ENCODE measurements around the gene CEP164. TPM values are rescaled to one million over a fixed set of nuclear protein-coding genes. Genes with fewer than 3 reads are reported as not detected.

CEP164 gene
- total RNA-seq, 1 donor from 2014 or later, result 28.8 TPM

- DNase-seq (ENCODE audit: low read depth), result no peak
- H3K36me3 ChIP-seq (ENCODE audit: control insufficient read depth, insufficient read depth, low read length), result no peaks in the 10 kb centered on the region
- no peak for TF ChIP-seq CTCF (IDR thresholded peaks at IDR 0.05; ENCODE audit: insufficient read depth, low read length, poor library complexity, severe bottlenecking)
- H3K4me3 ChIP-seq (ENCODE audit: low read depth, low read length), result no peak overlapping the region
- H3K27me3 ChIP-seq (ENCODE audit: control insufficient read depth, insufficient read depth, low read length), result peaks cover 27% of the 10 kb centered on the region
Observed at GRCh38 chr11:117441146-117441975, 113.7 kb downstream of the CEP164 start.

GRCh38 chr11:117442049-117442868 is 114.6 kb downstream of the CEP164 start:
- DNase-seq (ENCODE audit: low read depth), result no peak
- no peak for TF ChIP-seq CTCF (IDR thresholded peaks at IDR 0.05; ENCODE audit: insufficient read depth, low read length, poor library complexity, severe bottlenecking)
- Histone ChIP-seq H3K4me3 (ENCODE audit: low read depth, low read length) (no peak overlapping the region), H3K27me3 (ENCODE audit: control insufficient read depth, insufficient read depth, low read length) (peaks cover 23% of the 10 kb centered on the region), H3K36me3 (ENCODE audit: control insufficient read depth, insufficient read depth, low read length) (no peaks in the 10 kb centered on the region)

- DNase-seq (ENCODE audit: low read depth), result no peak
- no peak overlapping the region for H3K4me3 ChIP-seq (ENCODE audit: low read depth, low read length)
- no peak for TF ChIP-seq CTCF (IDR thresholded peaks at IDR 0.05; ENCODE audit: insufficient read depth, low read length, poor library complexity, severe bottlenecking)
- no peaks in the 10 kb centered on the region for H3K36me3 ChIP-seq (ENCODE audit: control insufficient read depth, insufficient read depth, low read length)
- H3K27me3 ChIP-seq (ENCODE audit: control insufficient read depth, insufficient read depth, low read length), result peaks cover 23% of the 10 kb centered on the region
Observed at GRCh38 chr11:117442869-117443239, 115.2 kb downstream of the CEP164 start.

GRCh38 chr11:117443266-117444186 is 115.9 kb downstream of the CEP164 start:
- no peaks in the 10 kb centered on the region for H3K36me3 ChIP-seq (ENCODE audit: control insufficient read depth, insufficient read depth, low read length)
- H3K27me3 ChIP-seq (ENCODE audit: control insufficient read depth, insufficient read depth, low read length), result peaks cover 27% of the 10 kb centered on the region
- TF ChIP-seq CTCF (IDR thresholded peaks at IDR 0.05; ENCODE audit: insufficient read depth, low read length, poor library complexity, severe bottlenecking), result peak; percentile 92
- no peak overlapping the region for H3K4me3 ChIP-seq (ENCODE audit: low read depth, low read length)
- no peak for DNase-seq (ENCODE audit: low read depth)

GRCh38 chr11:117444256-117444655 is 116.6 kb downstream of the CEP164 start:
- TF ChIP-seq CTCF (IDR thresholded peaks at IDR 0.05; ENCODE audit: insufficient read depth, low read length, poor library complexity, severe bottlenecking), result no peak
- peaks cover 27% of the 10 kb centered on the region for H3K27me3 ChIP-seq (ENCODE audit: control insufficient read depth, insufficient read depth, low read length)
- no peak for DNase-seq (ENCODE audit: low read depth)
- no peak overlapping the region for H3K4me3 ChIP-seq (ENCODE audit: low read depth, low read length)
- H3K36me3 ChIP-seq (ENCODE audit: control insufficient read depth, insufficient read depth, low read length), result no peaks in the 10 kb centered on the region

All from kidney epithelial cell (primary cell).